ENCODE measurements around the gene ANGPTL3.

The ANGPTL3 gene

DNA sequence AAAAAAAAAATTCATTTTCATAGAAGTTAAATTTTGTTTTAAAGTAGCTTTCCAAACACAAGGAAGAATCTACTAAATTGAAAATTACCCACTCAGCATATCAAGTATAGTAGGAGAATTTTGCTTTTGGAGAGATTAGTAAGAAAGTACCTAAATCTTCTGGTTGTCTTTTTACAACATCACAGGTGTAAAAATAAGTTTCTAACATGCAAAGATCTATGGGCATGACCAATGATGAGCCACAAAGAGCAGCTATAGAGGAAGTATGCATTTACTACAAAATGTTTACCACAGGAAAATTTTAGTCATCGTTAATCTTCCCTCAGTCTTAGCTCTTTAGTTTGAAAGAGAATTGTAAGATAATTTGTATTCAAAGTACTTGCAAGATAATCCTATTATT is 28.1 kb downstream of the ANGPTL3 start:
- no peak for DNase-seq
- intact Hi-C loops (cut with DNase I): no loop called here

DNA sequence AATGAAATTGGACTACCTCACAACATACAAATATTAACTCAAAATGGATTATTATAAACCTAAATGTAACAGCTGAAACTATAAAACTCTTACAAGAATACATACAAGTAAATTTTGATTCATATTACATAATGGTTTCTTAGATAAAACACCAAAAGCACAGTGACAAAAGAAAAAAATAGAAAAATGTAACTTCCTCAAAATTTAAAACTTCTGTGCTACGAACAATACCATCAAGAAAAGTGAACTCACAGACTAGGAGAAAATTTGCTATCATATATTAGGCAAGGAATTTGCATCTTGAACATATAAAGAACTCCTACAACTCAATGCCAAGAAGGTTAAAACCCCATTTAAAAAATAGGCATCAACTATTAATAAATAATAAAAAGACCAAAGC is 31.2 kb downstream of the ANGPTL3 start:
- DNase-seq: no peak
- intact Hi-C loops (cut with DNase I): no loop called here

GRCh38 chr1:62637392-62638105 is 40.2 kb downstream of the ANGPTL3 start:
- intact Hi-C loops (cut with DNase I): no loop called here
- no peak for DNase-seq

DNA sequence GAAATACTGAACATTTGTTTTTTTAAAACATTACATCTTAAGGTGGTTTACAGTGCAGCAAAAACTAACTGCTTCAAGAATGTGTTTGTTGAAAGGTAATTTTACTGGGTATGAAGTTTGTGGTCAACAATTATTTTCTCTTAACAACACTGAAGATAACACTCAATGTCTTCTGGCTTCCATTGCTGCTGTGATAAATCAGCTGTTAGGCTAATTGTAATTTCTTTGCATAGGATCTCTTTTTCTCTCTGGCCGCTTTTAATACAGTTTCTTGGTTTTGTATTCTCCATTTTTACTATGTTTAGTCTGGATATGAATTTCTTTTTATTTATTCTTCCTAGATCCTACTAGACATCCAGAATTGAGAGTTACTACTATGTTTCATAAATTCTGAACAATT is 46.0 kb downstream of the ANGPTL3 start:
- intact Hi-C loops (cut with DNase I): no loop called here
- no peak for DNase-seq

- intact Hi-C loops (cut with DNase I): no loop called here
These were observed 55.1 kb downstream of the ANGPTL3 start for GRCh38 chr1:62652387-62652786.

DNA sequence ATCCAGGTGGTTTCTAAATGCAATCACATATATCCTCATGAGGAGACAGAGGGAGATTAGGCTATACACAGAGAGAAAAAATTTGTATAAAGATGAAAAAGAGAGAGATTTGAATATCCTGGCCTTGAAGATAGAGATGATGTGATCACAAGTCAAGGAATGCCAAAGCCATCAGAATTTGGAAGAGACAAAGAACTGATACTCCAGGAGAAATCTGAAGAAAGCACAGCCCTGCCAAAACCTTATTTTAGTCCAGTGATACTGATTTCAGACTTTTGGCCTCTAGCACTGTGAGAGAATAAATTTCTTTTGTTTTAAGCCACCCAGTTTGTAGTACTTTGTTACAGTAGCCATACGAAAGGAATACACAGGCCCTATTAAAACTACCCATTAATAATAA is 57.4 kb downstream of the ANGPTL3 start:
- DNase-seq: no peak
- intact Hi-C loops (cut with DNase I): no loop called here

More at GRCh38 chr1:62652387-62652786, 55.1 kb downstream of the ANGPTL3 start:
- no peak for DNase-seq

Data from posterior cingulate gyrus (tissue), 11 donors.